Body of pancreas (tissue), 4 donors: Measurements from ENCODE around the gene DNAH1.

Source experiments
- POLR2A ChIP-seq, 3 donors: fragments of 450-650 bp; IDR thresholded peaks; one replicate each; pipeline ENCODE4 v1.6.1; 2016; ENCODE audit warnings: antibody characterized with exemption in 3 of 3, mild to moderate bottlenecking in 2 of 3
- TF ChIP-seq, protein P1 (sequence below), 7 experiments: fragments of 450-650 bp in 4 of 7; fragments of 200-600 bp in 3 of 7; sonication (generic) in 3 of 7; IDR thresholded peaks; one replicate each; pipeline ENCODE4 v1.5.1; 2016 to 2019; ENCODE audit warnings: antibody characterized with exemption in 7 of 7

DNA sequence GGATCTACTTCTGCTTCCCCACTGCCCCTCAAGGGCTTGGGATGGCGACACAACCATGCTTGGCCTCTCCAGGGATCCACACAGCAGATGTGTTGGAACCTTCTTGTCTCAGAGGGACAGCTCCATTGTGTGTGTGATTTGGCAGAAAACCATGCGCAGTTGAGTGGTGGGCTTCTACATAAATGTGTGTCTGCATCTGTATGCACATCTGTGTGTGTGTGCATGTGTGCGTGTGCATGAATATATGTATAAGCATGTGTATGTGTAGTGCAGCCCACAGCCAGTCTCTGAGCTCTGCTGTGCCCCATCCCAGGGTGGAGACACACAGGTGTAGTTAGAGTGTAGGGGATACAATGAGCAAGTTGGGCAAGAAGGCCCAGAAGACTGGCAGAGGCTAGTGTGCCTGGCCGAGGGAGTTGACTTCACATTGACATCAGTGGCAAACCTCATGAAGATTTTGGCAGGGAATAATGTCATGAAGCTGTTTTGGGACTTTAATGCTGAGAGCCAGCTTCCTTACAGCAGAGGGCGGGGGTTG, 20.4 kb upstream of the DNAH1 start:
- TF ChIP-seq, protein P1, sequence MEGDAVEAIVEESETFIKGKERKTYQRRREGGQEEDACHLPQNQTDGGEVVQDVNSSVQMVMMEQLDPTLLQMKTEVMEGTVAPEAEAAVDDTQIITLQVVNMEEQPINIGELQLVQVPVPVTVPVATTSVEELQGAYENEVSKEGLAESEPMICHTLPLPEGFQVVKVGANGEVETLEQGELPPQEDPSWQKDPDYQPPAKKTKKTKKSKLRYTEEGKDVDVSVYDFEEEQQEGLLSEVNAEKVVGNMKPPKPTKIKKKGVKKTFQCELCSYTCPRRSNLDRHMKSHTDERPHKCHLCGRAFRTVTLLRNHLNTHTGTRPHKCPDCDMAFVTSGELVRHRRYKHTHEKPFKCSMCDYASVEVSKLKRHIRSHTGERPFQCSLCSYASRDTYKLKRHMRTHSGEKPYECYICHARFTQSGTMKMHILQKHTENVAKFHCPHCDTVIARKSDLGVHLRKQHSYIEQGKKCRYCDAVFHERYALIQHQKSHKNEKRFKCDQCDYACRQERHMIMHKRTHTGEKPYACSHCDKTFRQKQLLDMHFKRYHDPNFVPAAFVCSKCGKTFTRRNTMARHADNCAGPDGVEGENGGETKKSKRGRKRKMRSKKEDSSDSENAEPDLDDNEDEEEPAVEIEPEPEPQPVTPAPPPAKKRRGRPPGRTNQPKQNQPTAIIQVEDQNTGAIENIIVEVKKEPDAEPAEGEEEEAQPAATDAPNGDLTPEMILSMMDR (IDR thresholded peaks at IDR 0.05): no peak
- TF ChIP-seq POLR2A (IDR thresholded peaks at IDR 0.05): no peak
